CD4-positive, alpha-beta T cell treated with Interleukin-4 for 4 hours (primary cell): ENCODE data around the gene GOT1.

Experiments used
- DNase-seq: peaks from one replicate; pipeline ENCODE4 v3.0.0-alpha.2; 2020

The GOT1 gene

DNA sequence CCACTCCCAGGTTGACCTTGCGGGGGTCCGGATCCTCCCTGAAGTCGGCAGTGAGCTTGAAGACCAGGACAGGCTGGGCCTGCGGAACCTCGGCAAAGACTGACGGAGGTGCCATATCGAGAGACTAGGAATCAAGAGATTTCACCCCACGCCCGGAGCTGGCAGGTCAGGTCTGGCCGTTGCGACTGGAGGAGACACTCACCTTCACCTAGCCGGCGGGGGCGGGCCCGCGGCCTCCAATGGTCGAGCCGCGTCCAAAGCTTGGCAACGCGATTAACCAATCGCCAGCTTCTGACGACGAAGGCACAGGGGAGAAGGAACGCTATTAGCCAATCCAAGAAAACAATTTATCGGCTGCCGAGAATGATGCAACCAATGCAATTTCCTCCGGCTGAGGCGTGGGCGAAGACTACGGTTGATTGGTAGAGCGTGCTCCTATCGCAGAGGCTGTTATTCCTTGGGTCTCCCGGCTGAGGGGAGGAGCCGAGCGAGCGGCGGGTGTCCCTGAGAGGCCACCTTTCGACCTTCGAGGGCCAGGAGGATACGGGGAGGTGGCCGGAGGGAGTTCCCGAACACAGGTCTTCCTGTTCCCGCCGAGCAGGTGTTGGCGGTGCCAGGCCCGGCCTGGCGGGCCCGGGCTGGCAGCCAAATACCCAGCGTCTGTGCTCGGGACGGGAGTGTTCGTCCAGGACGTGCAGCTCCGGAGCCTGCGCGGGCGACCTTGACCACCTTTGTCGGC is at the start of gene GOT1:
GOT1 (minus strand) TSS at position 174 of the 739 bp plus-strand sequence; CDS start at position 115, 59 bp downstream.
- peak; percentile 97 for DNase-seq

DNA sequence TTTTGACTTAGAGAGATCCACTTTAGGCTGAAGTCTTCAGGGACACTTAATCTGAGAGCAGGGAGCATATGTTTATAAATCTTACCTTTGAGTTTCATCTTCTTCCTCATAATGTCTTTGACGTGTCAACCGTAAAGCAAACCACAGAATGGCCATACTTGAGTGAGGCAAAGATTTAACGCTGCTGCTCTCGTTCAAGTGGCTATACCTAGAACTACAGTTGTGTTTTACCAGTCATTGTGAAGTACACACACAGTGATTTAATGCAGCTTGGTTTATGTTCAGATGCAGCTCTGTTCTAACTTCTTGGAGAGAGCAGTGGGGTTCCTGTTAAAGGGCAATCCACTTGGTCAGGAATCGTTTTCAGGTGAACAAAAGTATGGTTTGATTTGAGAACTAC is 39.9 kb upstream of the GOT1 start:
- no peak for DNase-seq

GRCh38 chr10:99467236-99467999 is 37.0 kb upstream of the GOT1 start:
- DNase-seq, result no peak

DNA sequence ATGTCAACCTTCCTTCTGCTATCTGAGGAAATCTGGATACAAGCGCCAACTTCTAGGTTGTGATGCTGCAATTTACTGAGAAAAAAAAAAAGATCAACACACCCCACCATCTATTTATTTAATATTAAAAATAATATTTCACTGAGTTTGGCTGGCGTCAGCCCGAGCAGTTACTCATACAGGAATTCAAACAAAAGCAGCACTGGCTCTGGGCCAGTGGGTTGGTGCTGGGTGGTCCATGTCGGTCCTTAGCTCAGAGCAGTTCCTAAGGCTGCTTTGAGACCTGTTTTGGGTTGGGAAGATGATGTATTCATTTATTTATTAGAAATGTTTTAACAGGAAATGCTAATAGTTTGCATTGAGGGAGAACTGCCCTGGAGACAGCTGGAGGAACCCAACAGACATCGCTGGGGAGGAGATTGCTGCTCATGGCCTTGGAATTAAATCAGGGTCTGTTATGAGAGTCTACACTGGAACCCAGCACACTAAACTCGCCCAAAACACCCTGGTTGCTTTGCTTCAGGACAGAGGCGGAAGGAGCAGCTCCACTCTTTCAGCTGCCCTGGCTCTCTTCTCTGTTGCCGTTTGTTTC is 36.3 kb upstream of the GOT1 start:
- no peak for DNase-seq

GRCh38 chr10:99461230-99461629 is 30.8 kb upstream of the GOT1 start:
- no peak for DNase-seq

DNA sequence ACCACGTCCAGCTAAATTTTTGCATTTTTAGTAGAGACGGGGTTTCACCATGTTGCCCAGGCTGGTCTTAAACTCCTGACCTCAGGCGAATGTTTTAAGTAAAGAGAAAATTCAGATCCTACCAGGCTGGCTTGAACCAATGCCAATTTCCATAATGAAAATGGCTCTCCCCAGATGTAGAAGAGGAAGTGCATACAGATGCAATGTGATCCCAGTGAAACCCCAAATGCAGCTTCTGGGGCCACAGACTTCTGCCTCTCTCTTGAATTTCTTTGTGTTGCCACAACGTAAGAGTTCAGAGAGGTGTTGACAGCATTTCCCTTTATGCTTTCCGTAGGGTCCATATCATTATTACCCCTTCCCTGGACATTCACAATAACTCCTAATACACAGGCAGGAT is 29.6 kb upstream of the GOT1 start:
- DNase-seq, result no peak

GRCh38 chr10:99459217-99459616 is 28.8 kb upstream of the GOT1 start:
- no peak for DNase-seq

DNA sequence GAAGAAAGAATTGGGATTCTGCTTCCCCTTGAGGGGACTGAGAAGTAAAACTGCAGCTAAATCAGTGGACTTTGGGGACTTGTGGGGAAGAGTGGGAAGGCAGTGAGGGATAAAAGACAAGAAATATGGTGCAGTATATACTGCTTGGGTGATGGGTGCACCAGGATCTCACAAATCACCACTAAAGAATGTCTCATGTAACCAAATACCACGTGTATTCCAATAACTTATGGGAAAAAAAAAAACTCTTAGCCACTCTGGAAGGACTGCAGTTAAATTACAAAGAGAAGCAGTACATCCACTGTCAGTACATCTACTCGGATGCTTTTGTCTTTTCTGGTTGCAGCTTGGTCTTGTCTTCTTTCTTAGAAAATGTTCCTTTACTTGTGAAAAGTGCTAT is 27.4 kb upstream of the GOT1 start:
- DNase-seq, result no peak

DNA sequence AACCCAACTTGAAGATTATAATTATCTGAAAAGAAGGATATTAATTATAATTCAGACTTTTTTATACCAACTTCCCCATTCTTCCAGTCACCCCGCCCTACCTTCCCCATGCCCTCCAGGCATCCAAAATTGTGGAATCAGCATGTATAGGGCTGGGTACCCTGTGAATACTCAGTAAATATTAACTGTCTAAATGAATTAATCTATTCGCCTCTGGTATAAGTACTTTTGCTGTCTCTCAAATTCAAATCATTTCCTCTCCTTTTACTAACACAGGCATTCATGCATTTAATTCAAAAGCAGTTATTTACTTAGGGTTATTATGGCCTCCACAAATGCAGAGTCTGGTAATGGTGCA is 26.5 kb upstream of the GOT1 start:
- DNase-seq, result no peak

- no peak for DNase-seq
Measured at GRCh38 chr10:99456207-99456930, 25.9 kb upstream of the GOT1 start.

- DNase-seq, result no peak
Measured at GRCh38 chr10:99451981-99452380, 21.6 kb upstream of the GOT1 start.

GRCh38 chr10:99451499-99451788 is 21.0 kb upstream of the GOT1 start:
- no peak for DNase-seq

- no peak for DNase-seq
Measured at GRCh38 chr10:99450624-99451498, 20.4 kb upstream of the GOT1 start.

DNA sequence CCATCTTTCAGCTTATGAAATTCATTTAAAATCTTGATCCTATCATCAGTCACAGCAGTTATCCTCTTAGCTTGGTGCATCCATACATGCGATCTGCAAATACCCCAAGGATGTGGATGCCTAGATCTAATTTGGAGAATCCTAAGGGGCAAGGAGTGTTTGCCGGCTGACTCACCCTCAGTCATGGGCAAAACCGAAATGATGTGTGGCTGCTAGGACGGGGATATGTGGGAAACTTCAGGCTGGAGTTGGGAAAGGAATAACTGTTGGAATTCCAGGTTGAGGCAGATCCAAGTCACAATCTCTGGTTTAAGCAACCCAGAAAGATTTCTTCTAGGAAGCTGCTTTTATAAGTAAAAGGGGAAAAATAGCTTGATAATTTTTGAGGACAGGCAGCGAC is 19.7 kb upstream of the GOT1 start:
- no peak for DNase-seq

GRCh38 chr10:99449023-99449422 is 18.6 kb upstream of the GOT1 start:
- no peak for DNase-seq

GRCh38 chr10:99444383-99445045 is 14.1 kb upstream of the GOT1 start:
- DNase-seq, result no peak

DNA sequence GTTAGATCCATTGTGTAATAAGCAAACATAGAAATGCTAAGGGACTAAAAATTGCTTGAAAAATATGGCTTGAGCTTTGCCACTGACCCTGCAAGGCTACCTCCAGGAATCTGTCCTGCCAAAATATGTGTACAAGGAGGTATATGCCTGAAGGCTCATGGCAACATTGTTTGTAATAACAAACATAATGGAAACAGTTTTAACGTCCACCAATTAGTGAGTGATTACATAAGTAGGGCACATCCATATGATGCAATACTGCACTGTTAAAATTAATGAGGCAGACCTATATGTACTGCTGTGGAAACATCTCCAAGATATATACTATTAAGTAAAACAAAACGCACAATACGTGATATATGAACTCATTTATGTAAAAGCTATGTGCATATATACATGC is 13.1 kb upstream of the GOT1 start:
- no peak for DNase-seq

DNA sequence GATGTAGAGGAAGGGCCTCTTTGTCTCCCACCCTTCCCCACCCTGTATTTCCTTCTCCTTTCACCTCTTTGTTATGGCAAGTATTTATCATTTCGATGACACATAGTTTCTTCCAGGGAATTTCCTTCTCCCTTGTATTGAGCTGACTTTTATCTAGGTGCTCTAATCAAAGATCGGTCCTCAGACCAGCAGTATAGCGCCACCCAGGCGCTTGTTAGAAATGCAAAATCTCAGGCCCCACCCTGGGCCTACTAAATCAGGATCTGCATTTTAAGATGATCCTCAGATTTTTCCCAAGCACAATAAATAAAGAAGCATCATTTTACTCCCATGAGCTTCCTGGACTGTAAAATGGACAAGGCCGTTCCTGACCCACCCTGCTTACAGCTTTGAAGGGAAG is 12.0 kb upstream of the GOT1 start:
- DNase-seq, result no peak

DNA sequence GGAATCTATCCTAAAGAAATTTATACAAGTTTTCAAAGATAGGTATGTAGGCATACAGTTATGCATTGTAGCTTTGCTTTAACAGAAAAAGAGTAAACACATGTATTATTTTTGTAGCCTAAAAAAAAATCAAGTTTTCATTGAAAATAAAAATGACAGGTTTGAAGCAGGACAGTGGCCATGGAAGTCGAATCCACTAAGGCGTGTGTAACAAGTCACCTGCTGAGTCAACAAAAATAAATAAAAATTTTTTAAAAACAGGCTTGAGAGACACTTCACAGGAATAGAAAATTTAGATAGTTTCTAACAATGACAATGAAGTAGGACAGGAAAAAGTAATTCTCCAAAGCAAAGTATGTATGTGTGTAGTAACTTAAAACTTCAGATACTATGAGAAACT is 8.5 kb upstream of the GOT1 start:
- no peak for DNase-seq

DNA sequence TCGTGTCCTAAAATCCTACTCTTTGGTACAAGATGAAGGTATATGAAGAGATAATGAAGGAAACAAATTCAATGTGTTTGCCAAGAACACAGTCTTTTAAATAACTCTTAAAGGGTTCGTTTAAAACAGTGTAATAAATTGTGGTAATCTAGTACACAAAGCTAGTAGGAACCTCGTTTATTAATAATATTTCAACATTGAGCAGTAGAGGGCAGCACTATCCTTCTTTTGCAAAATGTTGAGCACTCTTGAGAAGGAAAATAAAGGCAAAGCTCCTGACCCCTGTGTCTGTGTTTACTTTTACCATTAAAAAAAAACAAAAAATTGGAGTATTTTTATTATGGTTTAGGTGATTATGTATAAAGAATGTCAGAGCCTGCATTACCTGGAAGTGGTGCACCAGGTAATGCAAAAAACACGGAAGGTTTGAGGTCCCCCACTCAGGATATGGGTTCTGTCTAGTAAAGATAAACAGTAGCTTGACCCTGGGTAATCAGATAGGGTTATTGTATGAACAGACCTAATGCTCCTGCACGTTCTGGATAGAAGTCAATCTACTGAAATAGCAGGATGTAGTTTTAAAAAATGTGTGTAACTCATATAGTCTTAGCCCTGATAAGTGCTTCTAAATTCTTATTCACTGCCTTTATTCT is 5.7 kb upstream of the GOT1 start:
- peak; percentile 69 for DNase-seq

GRCh38 chr10:99433378-99434020 is 3.1 kb upstream of the GOT1 start:
- DNase-seq, result no peak
